Testis (tissue), 2 donors: ENCODE results near the gene DGLUCY.

Experiments used
- POLR2A ChIP-seq: fragments of 450-650 bp; IDR thresholded peaks from one replicate; pipeline ENCODE4 v1.6.1; 2017; ENCODE audit warnings: antibody characterized with exemption, mild to moderate bottlenecking, moderate library complexity
- TF ChIP-seq, protein P1 (sequence below), 3 experiments: fragments of 450-650 bp in 2 of 3; fragments of 200-600 bp in 1 of 3; sonication (generic) in 1 of 3; IDR thresholded peaks; one replicate each; pipeline ENCODE4 v1.5.1; 2016 to 2019; ENCODE audit warnings: antibody characterized with exemption in 3 of 3, mild to moderate bottlenecking in 2 of 3, moderate library complexity in 1 of 3

DNA sequence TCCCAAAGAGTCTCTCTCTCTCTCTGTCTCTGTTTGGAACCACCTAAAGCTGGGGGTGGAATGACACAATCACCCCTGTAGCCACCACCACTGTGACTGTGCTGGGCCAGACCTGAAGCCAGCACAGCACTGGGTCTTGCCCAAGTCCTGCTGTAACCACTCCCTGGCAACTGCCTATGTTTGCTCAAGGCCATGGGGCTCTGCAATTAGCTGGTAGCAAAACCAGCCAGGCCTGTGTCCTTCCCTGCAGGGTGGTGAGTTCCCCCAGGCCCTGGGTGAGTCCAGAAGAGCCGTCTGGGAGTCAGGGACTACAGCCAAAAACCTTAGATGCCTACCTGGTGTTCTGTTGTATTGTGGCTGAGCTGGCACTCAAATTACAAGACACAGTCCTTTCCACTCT is 50.8 kb downstream of the DGLUCY start:
- TF ChIP-seq, protein P1, sequence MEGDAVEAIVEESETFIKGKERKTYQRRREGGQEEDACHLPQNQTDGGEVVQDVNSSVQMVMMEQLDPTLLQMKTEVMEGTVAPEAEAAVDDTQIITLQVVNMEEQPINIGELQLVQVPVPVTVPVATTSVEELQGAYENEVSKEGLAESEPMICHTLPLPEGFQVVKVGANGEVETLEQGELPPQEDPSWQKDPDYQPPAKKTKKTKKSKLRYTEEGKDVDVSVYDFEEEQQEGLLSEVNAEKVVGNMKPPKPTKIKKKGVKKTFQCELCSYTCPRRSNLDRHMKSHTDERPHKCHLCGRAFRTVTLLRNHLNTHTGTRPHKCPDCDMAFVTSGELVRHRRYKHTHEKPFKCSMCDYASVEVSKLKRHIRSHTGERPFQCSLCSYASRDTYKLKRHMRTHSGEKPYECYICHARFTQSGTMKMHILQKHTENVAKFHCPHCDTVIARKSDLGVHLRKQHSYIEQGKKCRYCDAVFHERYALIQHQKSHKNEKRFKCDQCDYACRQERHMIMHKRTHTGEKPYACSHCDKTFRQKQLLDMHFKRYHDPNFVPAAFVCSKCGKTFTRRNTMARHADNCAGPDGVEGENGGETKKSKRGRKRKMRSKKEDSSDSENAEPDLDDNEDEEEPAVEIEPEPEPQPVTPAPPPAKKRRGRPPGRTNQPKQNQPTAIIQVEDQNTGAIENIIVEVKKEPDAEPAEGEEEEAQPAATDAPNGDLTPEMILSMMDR (IDR thresholded peaks at IDR 0.05), result no peak
- TF ChIP-seq POLR2A, result no peak
